ENCODE measurements around the gene PADI1. TPM values are rescaled to one million over a fixed set of nuclear protein-coding genes. Genes with fewer than 3 reads are reported as not detected.

The PADI1 gene
- polyA plus RNA-seq, 2 of the 4 experiments (the other 2 are of a cell fraction): 1.4 to 2.0 TPM

GRCh38 chr1:17232759-17233661 lies 28.1 kb downstream of the PADI1 start (continued):
- TF ChIP-seq NFE2L2 (conservative IDR thresholded peaks at IDR 0.05; ENCODE audit: low read length): no peak
- peak; percentile 76 to 82; a peak in 4 of 5 replicates for TF ChIP-seq EP300 (IDR thresholded peaks at IDR 0.05)
- no peak; the same call in 1 of the 2 replicates for TF ChIP-seq POLR2A (IDR thresholded peaks at IDR 0.05; ENCODE audit: low read length)
- TF ChIP-seq CBX2 (IDR thresholded peaks at IDR 0.05; ENCODE audit: borderline replicate concordance, low read depth): no peak
- TF ChIP-seq ZSCAN20 (CRISPR knock-in tag; IDR thresholded peaks at IDR 0.05): no peak
- TF ChIP-seq HOXB5 (CRISPR knock-in tag; IDR thresholded peaks at IDR 0.05): 0 out of 2 replicates have a peak, but pooled peaks have one; percentile 27
- TF ChIP-seq SMC3 (IDR thresholded peaks at IDR 0.05): no peak
- no peak for TF ChIP-seq BCL3 (IDR thresholded peaks at IDR 0.05)
- no peak for TF ChIP-seq EHF (CRISPR knock-in tag; IDR thresholded peaks at IDR 0.05)
- TF ChIP-seq KDM1A (IDR thresholded peaks at IDR 0.05; ENCODE audit: low read depth): no peak
- peak; percentile 77 for TF ChIP-seq MAX (IDR thresholded peaks at IDR 0.05)
- no peak for TF ChIP-seq NPAS2 (CRISPR knock-in tag; IDR thresholded peaks at IDR 0.05; ENCODE audit: borderline replicate concordance)
- no peak for TF ChIP-seq KDM5A (IDR thresholded peaks at IDR 0.05)
- TF ChIP-seq JUN (IDR thresholded peaks at IDR 0.05): peak; percentile 37 to 47; a peak in 2 of 5 replicates
- TF ChIP-seq CHD2 (IDR thresholded peaks at IDR 0.05; ENCODE audit: low read length, partially characterized antibody): no peak
- TF ChIP-seq CHD4 (IDR thresholded peaks at IDR 0.05; ENCODE audit: borderline replicate concordance): no peak
- TF ChIP-seq ZC3H11A (IDR thresholded peaks at IDR 0.05): no peak
- TF ChIP-seq PHF8 (IDR thresholded peaks at IDR 0.05; ENCODE audit: borderline replicate concordance, low read depth): no peak
- TF ChIP-seq TP53 (CRISPR knock-in tag; IDR thresholded peaks at IDR 0.05): no peak
- no peak for TF ChIP-seq RNF2 (IDR thresholded peaks at IDR 0.05; ENCODE audit: borderline replicate concordance, low read depth)
- no peak for TF ChIP-seq MYC (IDR thresholded peaks at IDR 0.05; ENCODE audit: borderline replicate concordance, low read length)
- TF ChIP-seq MAZ (IDR thresholded peaks at IDR 0.05; ENCODE audit: borderline replicate concordance, low read depth, low read length): no peak
- no peak for TF ChIP-seq ATOH8 (CRISPR knock-in tag; IDR thresholded peaks at IDR 0.05; ENCODE audit: low read depth)
- TF ChIP-seq PBX3 (IDR thresholded peaks at IDR 0.05): 0 out of 2 replicates have a peak, but pooled peaks have one; percentile 41
- peak; percentile 83 for TF ChIP-seq FOSL2 (IDR thresholded peaks at IDR 0.05)
- TF ChIP-seq FOSL2 (CRISPR knock-in tag; IDR thresholded peaks at IDR 0.05): peak; percentile 92
- TF ChIP-seq FOSB (CRISPR knock-in tag; IDR thresholded peaks at IDR 0.05): 0 out of 2 replicates have a peak, but pooled peaks have one; percentile 12
- no peak for TF ChIP-seq RFX5 (IDR thresholded peaks at IDR 0.05)
- TF ChIP-seq SREBF2 (IDR thresholded peaks at IDR 0.05): no peak
- TF ChIP-seq GATA3 (IDR thresholded peaks at IDR 0.05; ENCODE audit: borderline replicate concordance): peak; percentile 82
- TF ChIP-seq NR3C1 (IDR thresholded peaks at IDR 0.05): no peak
- no peak for TF ChIP-seq RARB (CRISPR knock-in tag; IDR thresholded peaks at IDR 0.05)
- no peak for TF ChIP-seq ELK1 (IDR thresholded peaks at IDR 0.05; ENCODE audit: low read depth, low read length)
- no peak for TF ChIP-seq HMGXB4 (CRISPR knock-in tag; IDR thresholded peaks at IDR 0.05; ENCODE audit: borderline replicate concordance)
- no peak for TF ChIP-seq ZNF302 (CRISPR knock-in tag; IDR thresholded peaks at IDR 0.05)
- peak; percentile 44; the same call in 1 of the 2 replicates for TF ChIP-seq HOXB13 (CRISPR knock-in tag; IDR thresholded peaks at IDR 0.05; ENCODE audit: low read depth)
- TF ChIP-seq TFCP2L1 (CRISPR knock-in tag; IDR thresholded peaks at IDR 0.05): no peak
